BLaER1 treated with 17β-estradiol and CSF1 and Interleukin-3, amounts not matched to agents 10 nM and 100 nM (cell line): ENCODE data around the gene CASS4.
A peak's percentile ranks its signal among the peaks of the same experiment; 100 is the strongest.

Experiments
- H3K27ac ChIP-seq, 11 experiments: shearing (Covaris generic); formaldehyde crosslinking; 2 replicates each; pipeline ENCODE4 v1.8.1; 2022
- H3K27me3 ChIP-seq, 11 experiments: shearing (Covaris generic); formaldehyde crosslinking; 2 replicates each; pipeline ENCODE4 v1.8.1; 2022
- H3K36me3 ChIP-seq, 11 experiments: shearing (Covaris generic); formaldehyde crosslinking; 2 replicates each; pipeline ENCODE4 v1.8.1; 2022
- H3K4me1 ChIP-seq, 10 experiments: shearing (Covaris generic); formaldehyde crosslinking; 2 replicates each; pipeline ENCODE4 v1.8.1; 2022
- H3K4me2 ChIP-seq, 11 experiments: shearing (Covaris generic); formaldehyde crosslinking; 2 replicates each; pipeline ENCODE4 v1.8.1; 2022
- H3K4me3 ChIP-seq, 10 experiments: shearing (Covaris generic); formaldehyde crosslinking; 2 replicates each; pipeline ENCODE4 v1.8.1; 2022
- H3K9ac ChIP-seq, 11 experiments: shearing (Covaris generic); formaldehyde crosslinking; 2 replicates each; pipeline ENCODE4 v1.8.1; 2022
- H3K9me3 ChIP-seq, 11 experiments: shearing (Covaris generic); formaldehyde crosslinking; replicated peaks in 1 of 11; 2 replicates each; pipeline ENCODE4 v1.8.1; 2022
- H4K20me1 ChIP-seq, 11 experiments: shearing (Covaris generic); formaldehyde crosslinking; 2 replicates each; pipeline ENCODE4 v1.8.1; 2022
- Cebpa-rat ChIP-seq, 11 experiments: shearing (Covaris generic); IDR thresholded peaks; 2 replicates each; pipeline ENCODE4 v1.8.1; 2022

CASS4 gene, protein sequence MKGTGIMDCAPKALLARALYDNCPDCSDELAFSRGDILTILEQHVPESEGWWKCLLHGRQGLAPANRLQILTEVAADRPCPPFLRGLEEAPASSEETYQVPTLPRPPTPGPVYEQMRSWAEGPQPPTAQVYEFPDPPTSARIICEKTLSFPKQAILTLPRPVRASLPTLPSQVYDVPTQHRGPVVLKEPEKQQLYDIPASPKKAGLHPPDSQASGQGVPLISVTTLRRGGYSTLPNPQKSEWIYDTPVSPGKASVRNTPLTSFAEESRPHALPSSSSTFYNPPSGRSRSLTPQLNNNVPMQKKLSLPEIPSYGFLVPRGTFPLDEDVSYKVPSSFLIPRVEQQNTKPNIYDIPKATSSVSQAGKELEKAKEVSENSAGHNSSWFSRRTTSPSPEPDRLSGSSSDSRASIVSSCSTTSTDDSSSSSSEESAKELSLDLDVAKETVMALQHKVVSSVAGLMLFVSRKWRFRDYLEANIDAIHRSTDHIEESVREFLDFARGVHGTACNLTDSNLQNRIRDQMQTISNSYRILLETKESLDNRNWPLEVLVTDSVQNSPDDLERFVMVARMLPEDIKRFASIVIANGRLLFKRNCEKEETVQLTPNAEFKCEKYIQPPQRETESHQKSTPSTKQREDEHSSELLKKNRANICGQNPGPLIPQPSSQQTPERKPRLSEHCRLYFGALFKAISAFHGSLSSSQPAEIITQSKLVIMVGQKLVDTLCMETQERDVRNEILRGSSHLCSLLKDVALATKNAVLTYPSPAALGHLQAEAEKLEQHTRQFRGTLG

DNA sequence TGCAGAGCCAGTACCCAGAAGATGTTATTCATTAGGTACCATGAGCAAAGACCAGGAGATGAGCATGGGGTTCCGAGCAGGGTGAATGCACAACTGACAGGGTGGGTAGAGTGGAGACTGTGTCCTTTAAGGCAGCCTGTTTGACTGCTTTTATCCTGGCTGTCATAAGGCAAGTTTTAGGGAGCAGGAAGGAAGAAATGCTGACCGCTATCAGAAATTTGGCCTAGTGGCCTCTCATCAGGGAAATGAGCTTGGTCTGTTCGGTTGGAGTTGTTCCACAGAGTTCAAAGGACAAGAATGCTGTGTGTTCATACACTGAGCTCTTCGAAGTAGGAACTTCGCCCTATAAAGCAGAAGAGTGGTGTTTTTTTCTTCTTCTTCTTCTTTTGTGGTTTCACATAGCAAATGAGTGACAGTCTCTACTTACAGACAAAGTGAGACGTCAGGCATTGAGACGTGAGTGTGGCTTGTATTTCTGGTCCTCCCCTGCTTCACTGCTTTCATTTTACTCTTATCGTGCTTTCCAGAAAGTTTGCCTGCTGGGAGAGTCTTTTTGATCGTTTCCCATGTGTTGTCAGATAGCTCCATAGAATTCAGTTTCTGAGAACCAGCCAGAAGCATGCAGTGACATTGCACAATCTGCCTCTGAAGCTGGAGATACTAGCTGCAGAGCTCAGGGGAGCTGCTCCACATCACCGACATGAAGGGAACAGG, at the start of gene CASS4:
Gene CASS4, plus strand, starts transcription at position 502 of the 714 bp plus-strand sequence. Its CDS starts 199 bp downstream, at position 701.
- Histone ChIP-seq H3K4me3 (peak within 1 kb of the TSS in 5 of 10 experiments; percentile 19 to 49 (median 47); a peak in 8 of 20 replicates), H3K9me3 (no peaks in the 10 kb centered on the region), H4K20me1 (peaks cover 0 to 37% (median 7%) of the 10 kb centered on the region in 11 experiments; a peak in 9 of 22 replicates), H3K9ac (peak within 1 kb of the TSS; percentile 2 to 59 (median 36); a peak in 15 of 22 replicates), H3K27me3 (peaks cover 0 to under 1% (median 0%) of the 10 kb centered on the region in 11 experiments; a peak in 1 of 22 replicates), H3K4me2 (peak within 1 kb of the TSS; percentile 59 to 95 (median 83)), H3K4me1 (peaks cover 15 to 69% (median 28%) of the 10 kb centered on the region in 10 experiments), H3K36me3 (peaks cover 22 to 42% (median 32%) of the 10 kb centered on the region in 11 experiments), H3K27ac (peak within 1 kb of the TSS; percentile 9 to 67 (median 47); a peak in 19 of 22 replicates)
- peak in 10 of 11 experiments; percentile 56 to 86 (median 70); a peak in 18 of 22 replicates for TF ChIP-seq Cebpa-rat (IDR thresholded peaks at IDR 0.05)

DNA sequence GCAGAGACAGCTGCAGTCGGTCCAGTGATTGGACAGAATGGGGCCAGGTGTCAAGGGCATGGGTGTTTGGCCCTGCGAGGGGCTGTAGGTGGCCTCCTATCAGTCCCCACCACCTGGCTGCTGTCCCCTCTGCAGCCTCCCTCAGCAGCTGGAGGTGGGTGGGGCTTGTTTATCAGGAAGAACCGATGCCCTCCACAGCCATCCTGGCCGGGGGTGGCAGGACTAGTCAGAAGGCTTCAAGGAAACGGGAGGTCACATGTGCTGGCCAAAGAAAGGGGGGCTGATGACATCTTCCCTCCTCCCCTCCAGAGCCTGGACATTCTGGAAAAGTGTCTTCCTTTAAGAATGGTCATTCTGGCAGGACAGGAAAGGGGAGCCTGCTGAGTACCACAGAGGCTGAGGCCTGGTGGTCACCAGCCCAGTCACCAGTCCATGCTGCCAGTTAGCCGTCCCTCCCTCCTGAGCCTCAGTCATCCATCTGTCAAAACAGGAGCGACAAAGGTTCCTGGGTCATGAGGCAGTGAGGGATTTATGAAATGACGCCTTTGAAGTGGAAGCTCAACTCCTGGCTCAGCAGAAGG, 49.1 kb upstream of the CASS4 start:
- no peak overlapping the region for H3K4me3 ChIP-seq
- no peaks in the 10 kb centered on the region for H3K27me3 ChIP-seq
- H3K27ac ChIP-seq: no peak overlapping the region
- H3K9ac ChIP-seq: no peak overlapping the region
- H3K4me1 ChIP-seq: peaks cover 8 to 18% (median 15%) of the 10 kb centered on the region in 10 experiments
- peaks cover 0 to 4% (median 0%) of the 10 kb centered on the region in 11 experiments; a peak in 3 of 22 replicates for H4K20me1 ChIP-seq
- no peak for TF ChIP-seq Cebpa-rat (IDR thresholded peaks at IDR 0.05)
- H3K4me2 ChIP-seq: peak overlapping the region in 5 of 11 experiments; percentile 10 to 22 (median 16); a peak in 4 of 22 replicates
- peaks cover 0 to 29% (median 15%) of the 10 kb centered on the region in 11 experiments; a peak in 12 of 22 replicates for H3K36me3 ChIP-seq
- H3K9me3 ChIP-seq: no peaks in the 10 kb centered on the region

DNA sequence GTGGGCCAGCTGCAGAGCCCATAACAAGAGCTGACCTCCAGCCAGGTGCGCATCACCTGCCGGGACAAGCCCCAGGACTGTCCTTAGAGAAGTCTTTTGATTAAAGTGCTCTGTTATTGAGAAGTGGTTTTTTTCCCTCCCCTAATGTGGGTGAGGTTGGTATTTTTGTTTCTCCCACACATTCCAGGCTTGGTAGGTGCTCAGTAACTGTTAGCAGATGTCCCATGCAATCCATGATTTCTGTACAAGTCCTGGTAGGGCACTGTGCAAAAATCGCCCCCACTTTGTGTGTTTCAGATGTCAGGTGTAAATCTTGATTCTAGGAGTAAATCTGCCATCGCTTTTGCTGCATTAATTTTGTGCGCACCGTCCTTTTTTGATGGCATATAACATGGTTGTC, 48.6 kb upstream of the CASS4 start:
- H3K36me3 ChIP-seq: peaks cover 0 to 35% (median 21%) of the 10 kb centered on the region in 11 experiments; a peak in 15 of 22 replicates
- no peaks in the 10 kb centered on the region for H3K9me3 ChIP-seq
- no peak for TF ChIP-seq Cebpa-rat (IDR thresholded peaks at IDR 0.05)
- peaks cover 0 to 4% (median 0%) of the 10 kb centered on the region in 11 experiments; a peak in 3 of 22 replicates for H4K20me1 ChIP-seq
- no peak overlapping the region for H3K27ac ChIP-seq
- H3K9ac ChIP-seq: no peak overlapping the region
- no peak overlapping the region for H3K4me3 ChIP-seq
- peaks cover 8 to 18% (median 15%) of the 10 kb centered on the region in 10 experiments for H3K4me1 ChIP-seq
- no peaks in the 10 kb centered on the region for H3K27me3 ChIP-seq
- no peak overlapping the region for H3K4me2 ChIP-seq

DNA sequence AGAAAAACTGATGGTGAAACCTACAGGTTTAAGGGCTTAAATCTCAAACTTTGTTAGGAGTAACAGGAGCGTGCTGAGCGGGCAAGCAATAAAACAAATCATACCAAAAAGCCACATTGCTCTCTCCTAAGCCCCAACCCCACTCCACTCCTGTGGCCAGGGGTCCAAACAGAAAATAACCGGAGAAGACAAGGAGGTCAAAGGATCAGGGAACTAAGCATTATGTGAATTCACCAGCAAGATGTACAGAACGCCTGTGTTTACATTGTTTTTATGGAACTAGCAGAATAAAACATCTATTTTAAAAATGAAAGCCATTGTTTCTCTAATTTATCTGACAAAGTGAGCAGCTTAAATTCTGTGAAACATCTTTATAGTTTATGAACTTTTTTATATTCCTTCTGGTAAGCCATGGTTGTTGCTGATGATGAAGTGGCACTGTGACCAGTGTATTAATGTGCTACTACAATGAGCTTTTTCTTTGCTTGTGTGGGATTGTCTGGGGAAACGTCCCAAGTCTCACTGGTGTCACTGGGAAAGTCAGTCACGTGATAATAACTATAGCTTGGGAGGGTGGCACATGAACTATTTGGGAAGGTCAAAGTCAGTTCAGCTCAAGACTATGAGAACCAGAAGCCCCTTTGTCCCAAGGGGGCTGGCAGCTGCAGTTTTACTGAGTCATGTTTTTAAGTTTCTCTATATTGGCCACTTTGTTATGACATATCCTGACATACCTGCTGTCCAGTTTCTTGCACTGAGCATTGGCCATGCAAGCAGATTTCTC, 43.5 kb upstream of the CASS4 start:
- H3K27ac ChIP-seq: peak overlapping the region in 4 of 11 experiments; percentile 18 to 52 (median 27); a peak in 5 of 22 replicates
- H4K20me1 ChIP-seq: peaks cover 0 to 7% (median 0%) of the 10 kb centered on the region in 11 experiments; a peak in 4 of 22 replicates
- no peak overlapping the region for H3K4me3 ChIP-seq
- peaks cover 0 to 15% (median 7%) of the 10 kb centered on the region in 10 experiments; a peak in 14 of 20 replicates for H3K4me1 ChIP-seq
- H3K9me3 ChIP-seq: no peaks in the 10 kb centered on the region
- no peak overlapping the region; a peak in 1 of 22 replicates for H3K9ac ChIP-seq
- peak overlapping the region in 2 of 11 experiments; percentile 6 to 15; a peak in 1 of 22 replicates for H3K4me2 ChIP-seq
- peaks cover 49 to 83% (median 70%) of the 10 kb centered on the region in 11 experiments for H3K36me3 ChIP-seq
- no peak for TF ChIP-seq Cebpa-rat (IDR thresholded peaks at IDR 0.05)
- H3K27me3 ChIP-seq: no peaks in the 10 kb centered on the region

DNA sequence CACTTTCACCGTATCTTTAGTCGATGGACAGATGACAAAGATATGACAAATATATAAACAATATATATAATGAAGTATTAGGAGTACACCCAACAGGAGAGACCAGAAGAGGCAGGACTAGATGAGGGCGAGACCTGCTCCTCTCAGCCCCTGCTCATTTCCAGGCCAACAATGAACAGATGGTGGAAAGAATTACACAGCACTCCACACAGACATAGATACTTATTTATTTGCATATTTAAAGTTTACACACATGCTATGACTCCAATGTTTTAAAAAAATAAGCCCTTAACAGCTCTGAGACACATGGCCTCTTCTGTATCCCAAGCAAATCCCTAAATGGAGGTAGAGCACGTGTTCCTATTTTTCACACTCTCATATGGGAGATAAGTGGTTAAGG, 42.9 kb upstream of the CASS4 start:
- Histone ChIP-seq H3K27me3 (no peaks in the 10 kb centered on the region), H3K9me3 (no peaks in the 10 kb centered on the region), H3K36me3 (peaks cover 53 to 86% (median 77%) of the 10 kb centered on the region in 11 experiments), H3K4me1 (peaks cover 0 to 21% (median 10%) of the 10 kb centered on the region in 10 experiments; a peak in 15 of 20 replicates), H3K4me3 (no peak overlapping the region), H3K9ac (no peak overlapping the region), H3K27ac (peak overlapping the region in 5 of 11 experiments; percentile 17 to 52 (median 23); a peak in 7 of 22 replicates), H4K20me1 (peaks cover 0 to 7% (median 0%) of the 10 kb centered on the region in 11 experiments; a peak in 4 of 22 replicates), H3K4me2 (peak overlapping the region in 2 of 11 experiments; percentile 6 to 15; a peak in 1 of 22 replicates)
- TF ChIP-seq Cebpa-rat (IDR thresholded peaks at IDR 0.05): no peak

DNA sequence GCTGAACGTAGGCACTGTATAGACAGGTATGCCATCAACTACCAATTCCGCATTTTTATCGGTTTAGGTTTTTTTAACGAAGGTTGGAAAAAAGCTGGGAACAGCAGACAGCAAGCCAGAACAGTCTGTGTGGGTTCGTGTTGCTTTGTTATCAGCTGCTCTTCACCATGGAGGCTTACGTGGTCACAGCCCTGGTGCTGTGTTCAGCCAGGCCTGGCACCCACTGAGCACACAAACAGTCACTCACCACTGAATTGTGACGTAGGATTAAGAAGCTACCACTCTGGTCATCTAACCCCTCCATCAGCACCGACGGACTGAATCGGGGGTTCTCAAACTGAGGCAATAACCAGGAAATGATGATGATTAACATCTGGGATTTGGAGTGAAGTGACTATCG, 40.1 kb upstream of the CASS4 start:
- H3K9me3 ChIP-seq: no peaks in the 10 kb centered on the region
- H3K4me1 ChIP-seq: peaks cover 0 to 36% (median 19%) of the 10 kb centered on the region in 10 experiments; a peak in 16 of 20 replicates
- H3K27ac ChIP-seq: peak overlapping the region in 2 of 11 experiments; percentile 73; a peak in 2 of 22 replicates
- H3K27me3 ChIP-seq: no peaks in the 10 kb centered on the region
- peaks cover 0 to 21% (median 8%) of the 10 kb centered on the region in 11 experiments; a peak in 8 of 22 replicates for H4K20me1 ChIP-seq
- H3K36me3 ChIP-seq: peaks cover 34 to 100% (median 89%) of the 10 kb centered on the region in 11 experiments
- H3K9ac ChIP-seq: no peak overlapping the region
- H3K4me2 ChIP-seq: no peak overlapping the region
- TF ChIP-seq Cebpa-rat (IDR thresholded peaks at IDR 0.05): no peak
- H3K4me3 ChIP-seq: no peak overlapping the region

DNA sequence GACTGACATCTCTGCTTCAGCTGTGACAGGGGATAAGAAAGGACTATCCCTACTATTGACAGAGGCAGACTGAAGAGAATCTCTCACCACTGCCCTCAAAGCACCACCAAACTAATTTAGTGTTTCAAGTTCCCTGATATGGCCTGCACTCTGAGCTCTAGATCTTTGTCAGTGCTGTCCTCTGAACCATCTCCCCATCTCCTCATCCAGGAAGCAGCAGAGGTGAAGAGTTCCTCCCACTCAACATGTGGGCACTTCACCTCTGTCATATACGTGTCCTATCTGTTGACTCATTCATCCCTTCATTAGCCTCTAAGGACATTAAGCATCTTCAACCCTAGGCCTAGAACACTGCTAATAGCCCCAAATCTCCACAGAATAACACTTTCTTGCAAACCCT, 39.2 kb upstream of the CASS4 start:
- peaks cover 38 to 100% (median 96%) of the 10 kb centered on the region in 11 experiments for H3K36me3 ChIP-seq
- no peak for TF ChIP-seq Cebpa-rat (IDR thresholded peaks at IDR 0.05)
- 0 out of 22 replicates have a peak overlapping the region, but pooled peaks of 1 of the 11 experiments have one; percentile 19 for H3K9ac ChIP-seq
- H3K4me1 ChIP-seq: peaks cover 0 to 38% (median 19%) of the 10 kb centered on the region in 10 experiments; a peak in 16 of 20 replicates
- no peaks in the 10 kb centered on the region for H3K9me3 ChIP-seq
- peak overlapping the region in 9 of 11 experiments; percentile 12 to 74 (median 59); a peak in 15 of 22 replicates for H3K27ac ChIP-seq
- no peaks in the 10 kb centered on the region for H3K27me3 ChIP-seq
- H3K4me2 ChIP-seq: no peak overlapping the region
- no peak overlapping the region for H3K4me3 ChIP-seq
- H4K20me1 ChIP-seq: peaks cover 0 to 23% (median 8%) of the 10 kb centered on the region in 11 experiments; a peak in 8 of 22 replicates
